ENCODE data around the gene SDF2. TPM values are rescaled to one million over a fixed set of nuclear protein-coding genes. Genes with fewer than 3 reads are reported as not detected.
"Not testable (repeated sequence)": the region's sequence is repeated elsewhere in the genome, so short reads cannot be mapped to it uniquely, and the experiment has no call there.

SDF2 gene
- total RNA-seq, 1 donor from 2014 or later, result 62.7 TPM

DNA sequence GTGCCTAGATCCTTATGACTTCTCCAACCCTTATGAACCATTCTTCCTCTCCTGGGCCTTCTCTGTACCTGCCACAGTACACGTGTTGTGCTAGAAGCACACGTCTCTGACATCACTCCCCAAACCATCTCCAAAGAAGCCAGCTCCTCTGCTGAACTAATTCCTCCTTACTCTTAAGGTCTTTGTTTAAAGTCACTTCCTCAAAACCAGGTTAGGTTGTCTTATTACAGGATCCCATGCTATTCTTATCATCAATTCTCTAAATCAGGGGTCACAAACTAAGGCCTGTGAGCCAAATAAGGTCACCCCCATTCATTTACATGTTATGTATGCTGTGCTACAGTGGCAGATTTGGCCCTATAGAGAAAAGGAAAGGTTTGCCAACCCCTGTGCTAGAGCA is 4.3 kb upstream of the SDF2 start:
- Histone ChIP-seq H3K4me2 (no peak overlapping the region), H3F3A (ENCODE audit: low read depth) (peaks cover 6% of the 10 kb centered on the region), H2AFZ (replicated peaks) (no peak overlapping the region), H3K79me2 (ENCODE audit: low read depth) (peaks cover 89% of the 10 kb centered on the region), H3K36me3 (no peaks in the 10 kb centered on the region), H3K27ac (no peak overlapping the region), H3K9me3 (ENCODE audit: low read depth) (no peaks in the 10 kb centered on the region), H3K4me1 (peaks cover 8% of the 10 kb centered on the region), H4K20me1 (ENCODE audit: low read depth) (peaks cover 28% of the 10 kb centered on the region), H3K27me3 (no peaks in the 10 kb centered on the region), H3K4me3 (no peak overlapping the region), H3K9ac (no peak overlapping the region)
- H3K27ac Mint-ChIP-seq, result no peak overlapping the region
- no peak for DNase-seq (ENCODE audit: low spot score)
- peaks cover 2% of the 10 kb centered on the region for H3K27me3 Mint-ChIP-seq (ENCODE audit: insufficient read depth, low read depth)
- H3K9me3 Mint-ChIP-seq, result no peaks in the 10 kb centered on the region
- TF ChIP-seq EZH2phosphoT487 (IDR thresholded peaks at IDR 0.05) (no peak), EZH2 (IDR thresholded peaks at IDR 0.05) (no peak)
- TF ChIP-seq, protein P1, sequence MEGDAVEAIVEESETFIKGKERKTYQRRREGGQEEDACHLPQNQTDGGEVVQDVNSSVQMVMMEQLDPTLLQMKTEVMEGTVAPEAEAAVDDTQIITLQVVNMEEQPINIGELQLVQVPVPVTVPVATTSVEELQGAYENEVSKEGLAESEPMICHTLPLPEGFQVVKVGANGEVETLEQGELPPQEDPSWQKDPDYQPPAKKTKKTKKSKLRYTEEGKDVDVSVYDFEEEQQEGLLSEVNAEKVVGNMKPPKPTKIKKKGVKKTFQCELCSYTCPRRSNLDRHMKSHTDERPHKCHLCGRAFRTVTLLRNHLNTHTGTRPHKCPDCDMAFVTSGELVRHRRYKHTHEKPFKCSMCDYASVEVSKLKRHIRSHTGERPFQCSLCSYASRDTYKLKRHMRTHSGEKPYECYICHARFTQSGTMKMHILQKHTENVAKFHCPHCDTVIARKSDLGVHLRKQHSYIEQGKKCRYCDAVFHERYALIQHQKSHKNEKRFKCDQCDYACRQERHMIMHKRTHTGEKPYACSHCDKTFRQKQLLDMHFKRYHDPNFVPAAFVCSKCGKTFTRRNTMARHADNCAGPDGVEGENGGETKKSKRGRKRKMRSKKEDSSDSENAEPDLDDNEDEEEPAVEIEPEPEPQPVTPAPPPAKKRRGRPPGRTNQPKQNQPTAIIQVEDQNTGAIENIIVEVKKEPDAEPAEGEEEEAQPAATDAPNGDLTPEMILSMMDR (IDR thresholded peaks at IDR 0.05), result no peak
- no peak overlapping the region for H3K4me3 Mint-ChIP-seq
- peaks cover 30% of the 10 kb centered on the region for H3K4me1 Mint-ChIP-seq
- peaks cover 25% of the 10 kb centered on the region for H3K36me3 Mint-ChIP-seq

DNA sequence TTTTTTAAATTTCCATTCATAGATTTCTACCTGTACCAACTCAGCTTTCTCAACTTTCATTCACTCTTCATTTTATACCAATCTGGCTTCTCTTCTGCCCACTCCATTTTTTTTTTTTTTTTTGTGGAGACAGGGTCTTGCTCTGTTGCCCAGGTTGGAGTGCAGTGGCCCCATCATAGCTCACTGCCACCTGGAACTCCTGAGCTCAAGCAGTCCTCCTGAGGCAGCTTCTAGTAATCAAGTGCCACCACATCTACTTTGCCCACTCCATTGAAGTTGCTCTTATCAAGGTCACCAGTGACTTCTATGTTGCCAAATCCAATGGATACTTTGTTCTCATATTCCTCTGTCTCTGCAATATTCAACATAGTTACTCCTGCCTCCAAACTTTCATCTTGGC is 2.0 kb upstream of the SDF2 start:
- no peak for DNase-seq (ENCODE audit: low spot score)
- Mint-ChIP-seq H3K9me3 (peaks cover 7% of the 10 kb centered on the region), H3K27ac (no peak overlapping the region), H3K4me1 (peaks cover 36% of the 10 kb centered on the region), H3K36me3 (peaks cover 30% of the 10 kb centered on the region), H3K27me3 (ENCODE audit: insufficient read depth, low read depth) (peaks cover 2% of the 10 kb centered on the region), H3K4me3 (peak overlapping the region; percentile 100)
- no peaks in the 10 kb centered on the region for H3K27me3 ChIP-seq
- H3K79me2 ChIP-seq (ENCODE audit: low read depth), result peaks cover 91% of the 10 kb centered on the region
- H2AFZ ChIP-seq (replicated peaks), result no peak overlapping the region
- H3K9me3 ChIP-seq (ENCODE audit: low read depth), result peaks cover 8% of the 10 kb centered on the region
- H3K27ac ChIP-seq, result no peak overlapping the region
- H3K36me3 ChIP-seq, result peaks cover 10% of the 10 kb centered on the region
- no peak overlapping the region for H3K9ac ChIP-seq
- TF ChIP-seq EZH2 (IDR thresholded peaks at IDR 0.05), result no peak
- TF ChIP-seq, protein P1 (IDR thresholded peaks at IDR 0.05), result no peak
- TF ChIP-seq EZH2phosphoT487 (IDR thresholded peaks at IDR 0.05), result no peak
- peak overlapping the region; percentile 90 for H3K4me2 ChIP-seq
- peaks cover 8% of the 10 kb centered on the region for H3K4me1 ChIP-seq
- H4K20me1 ChIP-seq (ENCODE audit: low read depth), result peaks cover 15% of the 10 kb centered on the region
- peak overlapping the region; percentile 91 for H3K4me3 ChIP-seq
- H3F3A ChIP-seq (ENCODE audit: low read depth), result peaks cover 6% of the 10 kb centered on the region

DNA sequence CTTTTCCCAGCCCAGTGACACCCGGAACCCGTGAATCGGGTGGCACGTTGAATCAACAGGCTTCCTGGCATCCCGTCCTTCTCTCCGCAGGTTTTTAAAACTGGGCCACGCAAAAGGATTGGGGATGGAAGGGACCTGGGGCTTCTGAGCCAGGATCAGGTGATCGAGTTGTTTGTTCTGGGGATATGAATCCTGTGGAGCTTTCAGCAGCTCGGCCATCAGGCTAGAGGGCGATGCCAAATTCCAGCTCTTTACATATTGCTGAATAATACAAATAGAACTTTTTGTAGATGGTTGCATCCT is 772 bp upstream of the SDF2 start:
- H3K4me1 Mint-ChIP-seq, result peaks cover 24% of the 10 kb centered on the region
- H3K9ac ChIP-seq, result peak overlapping the region; percentile 85
- no peak for DNase-seq (ENCODE audit: low spot score)
- H3K27me3 ChIP-seq, result no peaks in the 10 kb centered on the region
- peaks cover 31% of the 10 kb centered on the region for H3K36me3 Mint-ChIP-seq
- peaks cover 86% of the 10 kb centered on the region for H3K79me2 ChIP-seq (ENCODE audit: low read depth)
- H3K4me1 ChIP-seq, result peaks cover 8% of the 10 kb centered on the region
- H3K9me3 ChIP-seq (ENCODE audit: low read depth), result peaks cover 8% of the 10 kb centered on the region
- peak overlapping the region; percentile 84 for H3K27ac ChIP-seq
- peak overlapping the region; percentile 100 for H3K4me3 Mint-ChIP-seq
- peak overlapping the region; percentile 90 for H3K4me2 ChIP-seq
- peaks cover 7% of the 10 kb centered on the region for H3K9me3 Mint-ChIP-seq
- H4K20me1 ChIP-seq (ENCODE audit: low read depth), result peaks cover 4% of the 10 kb centered on the region
- H3K36me3 ChIP-seq, result peaks cover 10% of the 10 kb centered on the region
- peak overlapping the region; percentile 100 for H2AFZ ChIP-seq (replicated peaks)
- TF ChIP-seq, protein P1 (IDR thresholded peaks at IDR 0.05), result no peak
- TF ChIP-seq EZH2phosphoT487 (IDR thresholded peaks at IDR 0.05) (no peak), EZH2 (IDR thresholded peaks at IDR 0.05) (no peak)
- peaks cover 6% of the 10 kb centered on the region for H3F3A ChIP-seq (ENCODE audit: low read depth)
- peak overlapping the region; percentile 91 for H3K4me3 ChIP-seq
- peaks cover 4% of the 10 kb centered on the region for H3K27me3 Mint-ChIP-seq (ENCODE audit: insufficient read depth, low read depth)
- H3K27ac Mint-ChIP-seq, result peak overlapping the region; percentile 98

DNA sequence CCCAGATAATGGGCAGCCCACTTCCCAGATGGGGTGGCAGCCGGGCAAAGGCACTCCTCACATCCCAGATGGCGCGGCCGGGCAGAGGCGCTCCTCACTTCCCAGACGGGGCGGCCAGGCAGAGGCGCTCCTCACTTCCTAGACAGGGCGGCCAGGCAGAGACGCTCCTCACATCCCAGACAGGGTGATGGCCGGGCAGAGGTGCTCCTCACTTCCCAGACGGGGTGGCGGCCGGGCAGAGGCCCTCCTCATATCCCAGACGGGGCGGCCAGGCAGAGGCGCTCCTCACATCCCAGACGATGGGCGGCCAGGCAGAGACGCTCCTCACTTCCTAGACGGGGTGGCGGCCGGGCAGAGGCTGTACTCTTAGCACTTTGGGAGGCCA is 2.2 kb downstream of the SDF2 start:
- H3K27me3 Mint-ChIP-seq (ENCODE audit: insufficient read depth, low read depth); H4K20me1 ChIP-seq (ENCODE audit: low read depth); H3K27ac Mint-ChIP-seq; H2AFZ ChIP-seq (replicated peaks); H3K9ac ChIP-seq; H3K9me3 ChIP-seq (ENCODE audit: low read depth); H3K27ac ChIP-seq; H3K4me3 ChIP-seq; H3K4me2 ChIP-seq; H3K4me3 Mint-ChIP-seq; H3F3A ChIP-seq (ENCODE audit: low read depth); DNase-seq (ENCODE audit: low spot score); H3K9me3 Mint-ChIP-seq; H3K4me1 ChIP-seq; H3K27me3 ChIP-seq: not testable (repeated sequence)
- Mint-ChIP-seq H3K36me3 (peaks cover 33% of the 10 kb centered on the region), H3K4me1 (peaks cover 23% of the 10 kb centered on the region)
- peaks cover 77% of the 10 kb centered on the region for H3K79me2 ChIP-seq (ENCODE audit: low read depth)
- H3K36me3 ChIP-seq, result peaks cover 10% of the 10 kb centered on the region

DNA sequence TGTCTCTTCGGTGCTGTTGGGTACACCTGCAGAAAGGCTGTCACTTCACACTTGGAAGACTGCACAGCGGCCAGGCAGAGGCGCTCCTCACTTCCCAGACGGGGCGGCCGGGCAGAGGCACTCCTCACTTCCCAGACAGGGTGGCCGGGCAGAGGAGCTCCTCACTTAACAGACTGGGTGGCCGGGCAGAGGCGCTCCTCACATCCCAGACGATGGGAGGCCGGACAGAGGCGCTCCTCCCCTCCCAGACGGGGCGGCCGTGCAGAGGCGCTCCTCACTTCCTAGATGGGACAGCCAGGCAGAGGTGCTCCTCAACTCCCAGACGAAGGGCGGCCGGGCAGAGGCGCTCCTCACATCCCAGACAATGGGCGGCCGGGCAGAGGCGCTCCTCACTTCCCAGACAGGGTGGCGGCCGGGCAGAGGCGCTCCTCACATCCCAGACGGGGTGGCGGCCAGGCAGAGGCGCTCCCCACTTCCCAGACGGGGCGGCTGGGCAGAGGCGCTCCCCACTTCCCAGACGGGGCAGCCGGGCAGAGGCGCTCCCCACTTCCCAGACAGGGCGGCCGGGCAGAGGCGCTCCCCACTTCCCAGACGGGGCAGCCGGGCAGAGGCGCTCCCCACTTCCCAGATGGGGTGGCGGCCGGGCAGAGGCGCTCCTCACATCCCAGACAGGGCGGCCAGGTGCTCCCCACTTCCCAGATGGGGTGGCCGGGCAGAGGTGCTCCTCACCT is 2.8 kb downstream of the SDF2 start:
- not testable (repeated sequence) for H3K9me3 Mint-ChIP-seq; H3K27me3 ChIP-seq; H3K4me2 ChIP-seq; DNase-seq (ENCODE audit: low spot score); H3K9ac ChIP-seq; H4K20me1 ChIP-seq (ENCODE audit: low read depth); H3K9me3 ChIP-seq (ENCODE audit: low read depth); H3K4me3 ChIP-seq; H3K4me1 ChIP-seq; H3K4me3 Mint-ChIP-seq; H3K27ac ChIP-seq; H2AFZ ChIP-seq (replicated peaks); H3K27me3 Mint-ChIP-seq (ENCODE audit: insufficient read depth, low read depth); H3F3A ChIP-seq (ENCODE audit: low read depth); H3K27ac Mint-ChIP-seq
- Histone ChIP-seq H3K79me2 (ENCODE audit: low read depth) (peaks cover 72% of the 10 kb centered on the region), H3K36me3 (peaks cover 10% of the 10 kb centered on the region)
- peaks cover 21% of the 10 kb centered on the region for H3K4me1 Mint-ChIP-seq
- peaks cover 33% of the 10 kb centered on the region for H3K36me3 Mint-ChIP-seq

DNA sequence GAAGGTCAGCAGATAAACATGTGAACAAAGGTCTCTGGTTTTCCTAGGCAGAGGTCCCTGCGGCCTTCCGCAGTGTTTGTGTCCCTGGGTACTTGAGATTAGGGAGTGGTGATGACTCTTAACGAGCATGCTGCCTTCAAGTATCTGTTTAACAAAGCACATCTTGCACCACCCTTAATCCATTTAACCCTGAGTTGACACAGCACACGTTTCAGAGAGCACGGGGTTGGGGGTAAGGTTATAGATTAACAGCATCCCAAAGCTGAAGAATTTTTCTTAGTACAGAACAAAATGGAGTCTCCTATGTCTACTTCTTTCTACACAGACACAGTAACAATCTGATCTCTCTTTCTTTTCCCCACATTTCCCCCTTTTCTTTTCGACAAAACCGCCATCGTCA is 3.4 kb downstream of the SDF2 start:
- H3K9ac ChIP-seq; H3K9me3 ChIP-seq (ENCODE audit: low read depth); H3K4me3 Mint-ChIP-seq; H3K27ac Mint-ChIP-seq; DNase-seq (ENCODE audit: low spot score); H3K27me3 Mint-ChIP-seq (ENCODE audit: insufficient read depth, low read depth); H4K20me1 ChIP-seq (ENCODE audit: low read depth); H3K4me1 ChIP-seq; H3K27ac ChIP-seq; H3K9me3 Mint-ChIP-seq; H3K27me3 ChIP-seq; H3F3A ChIP-seq (ENCODE audit: low read depth); H2AFZ ChIP-seq (replicated peaks); H3K4me3 ChIP-seq; H3K4me2 ChIP-seq: not testable (repeated sequence)
- Mint-ChIP-seq H3K36me3 (peaks cover 33% of the 10 kb centered on the region), H3K4me1 (peaks cover 17% of the 10 kb centered on the region)
- Histone ChIP-seq H3K36me3 (peaks cover 10% of the 10 kb centered on the region), H3K79me2 (ENCODE audit: low read depth) (peaks cover 66% of the 10 kb centered on the region)
